IMR-90 (cell line): ENCODE data around the gene MSH2. TPM values are rescaled to one million over a fixed set of nuclear protein-coding genes. Genes with fewer than 3 reads are reported as not detected.

Experiments used
- ATAC-seq: fragments of 200-7000 bp; cut with Tn5 transposase; 2 replicates; pipeline ENCODE4 v1.9.1; 2020; ENCODE audit warnings: low read depth, mild to moderate bottlenecking, moderate library complexity
- BruUV-seq: library from RNA; stranded (reverse); fragments of 400-500 nt; replicated peaks from 2 replicates; lab custom pipeline; 2021; lab: Mats Ljungman, UMichigan
- CTCF ChIA-PET: fragments of 300-600 bp; formaldehyde crosslinking; extraction: SDS; loops from one replicate; lab custom pipeline; 2021; ENCODE audit warnings: antibody characterized with exemption; lab: Yijun Ruan, JAX
- POLR2A ChIA-PET: fragments of 300-600 bp; sonication (Branson Sonifier 250); formaldehyde crosslinking; loops from one replicate; lab custom pipeline; 2022; ENCODE audit warnings: antibody characterized with exemption; ENCODE audit not compliant: unreplicated experiment; lab: Charles Lee
- DNase-seq: peaks from one replicate; pipeline ENCODE4 v3.0.0; 2013
- H2AFZ ChIP-seq: replicated peaks from 2 replicates; pipeline ENCODE3; 2013; ENCODE audit warnings: low read length, mild to moderate bottlenecking; ENCODE audit not compliant: poor library complexity
- H2AK5ac ChIP-seq: 2 replicates; pipeline ENCODE4 v1.6.1; 2013; ENCODE audit warnings: low read depth, low read length, inconsistent platforms
- H2AK9ac ChIP-seq: replicated peaks from 2 replicates; pipeline ENCODE3; 2013; ENCODE audit warnings: mild to moderate bottlenecking, low read depth, low read length, moderate library complexity; ENCODE audit not compliant: poor library complexity
- H2BK120ac ChIP-seq: 2 replicates; pipeline ENCODE4 v1.6.1; 2013; ENCODE audit warnings: low read depth, low read length, inconsistent platforms
- H2BK15ac ChIP-seq: 3 replicates; pipeline ENCODE4 v1.6.1; 2013; ENCODE audit warnings: low read depth, low read length, inconsistent platforms
- H2BK20ac ChIP-seq: 2 replicates; pipeline ENCODE4 v1.6.1; 2013; ENCODE audit warnings: low read depth, mild to moderate bottlenecking, inconsistent platforms, low read length, moderate library complexity
- H2BK5ac ChIP-seq: 2 replicates; pipeline ENCODE4 v1.6.1; 2013; ENCODE audit warnings: mild to moderate bottlenecking, low read depth, low read length, inconsistent platforms; ENCODE audit not compliant: poor library complexity, severe bottlenecking
- H3K14ac ChIP-seq: replicated peaks from 2 replicates; pipeline ENCODE4 v1.6.1; 2013; ENCODE audit warnings: low read depth, low read length, inconsistent platforms
- H3K18ac ChIP-seq: 2 replicates; pipeline ENCODE4 v1.6.1; 2013; ENCODE audit warnings: low read depth, low read length, control low read depth
- H3K23ac ChIP-seq: 2 replicates; pipeline ENCODE4 v1.6.1; 2013; ENCODE audit warnings: low read depth, low read length, inconsistent platforms
- H3K27ac ChIP-seq: 2 replicates; pipeline ENCODE4 v1.5.1; 2013; ENCODE audit warnings: mild to moderate bottlenecking, control low read depth, low read length; ENCODE audit not compliant: insufficient read depth
- H3K27me3 ChIP-seq: 2 replicates; pipeline ENCODE4 v1.6.1; 2013; ENCODE audit warnings: low read length; ENCODE audit not compliant: control insufficient read depth, insufficient read depth
- H3K36me3 ChIP-seq: 2 replicates; pipeline ENCODE4 v1.6.1; 2013; ENCODE audit warnings: low read length, mixed read lengths; ENCODE audit not compliant: control insufficient read depth, insufficient read depth
- H3K4ac ChIP-seq: 2 replicates; pipeline ENCODE4 v1.6.1; 2013; ENCODE audit warnings: low read depth, low read length, inconsistent platforms
- H3K4me1 ChIP-seq: 2 replicates; pipeline ENCODE4 v1.6.1; 2013; ENCODE audit warnings: low read length, mixed read lengths; ENCODE audit not compliant: control insufficient read depth, insufficient read depth
- H3K4me2 ChIP-seq: 2 replicates; pipeline ENCODE4 v1.6.1; 2013; ENCODE audit warnings: low read depth, mild to moderate bottlenecking, control low read depth, low read length, moderate library complexity
- H3K4me3 ChIP-seq: 2 replicates; pipeline ENCODE4 v1.5.1; 2013; ENCODE audit warnings: low read depth, mild to moderate bottlenecking, control low read depth, low read length, moderate library complexity; ENCODE audit not compliant: insufficient read depth
- H3K56ac ChIP-seq: 2 replicates; pipeline ENCODE4 v1.6.1; 2013; ENCODE audit warnings: low read length, inconsistent platforms; ENCODE audit not compliant: insufficient read depth; ENCODE audit errors: extremely low read depth
- H3K79me1 ChIP-seq, 2 experiments: 2 replicates each; pipeline ENCODE4 v1.6.1; 2013; ENCODE audit warnings: low read length in 2 of 2, inconsistent platforms in 1 of 2, low read depth in 1 of 2
- H3K9ac ChIP-seq: 2 replicates; pipeline ENCODE4 v1.6.1; 2013; ENCODE audit warnings: low read depth, low read length, control low read depth
- H3K9me1 ChIP-seq: 2 replicates; pipeline ENCODE4 v1.6.1; 2013; ENCODE audit warnings: low read length, inconsistent platforms; ENCODE audit not compliant: insufficient read depth
- H3K9me3 ChIP-seq: 2 replicates; pipeline ENCODE4 v1.6.1; 2013; ENCODE audit warnings: low read length; ENCODE audit not compliant: control insufficient read depth, insufficient read depth
- H4K20me1 ChIP-seq: 2 replicates; pipeline ENCODE4 v1.6.1; 2013; ENCODE audit warnings: low read length, inconsistent platforms; ENCODE audit not compliant: insufficient read depth
- H4K5ac ChIP-seq: 2 replicates; pipeline ENCODE4 v1.6.1; 2013; ENCODE audit warnings: mild to moderate bottlenecking, low read depth, low read length, control low read depth
- H4K8ac ChIP-seq, 2 experiments: 2 replicates each; pipeline ENCODE4 v1.6.1; 2013; ENCODE audit warnings: low read depth in 2 of 2, low read length in 2 of 2, control low read depth in 1 of 2, inconsistent platforms in 1 of 2
- H4K91ac ChIP-seq: 2 replicates; pipeline ENCODE4 v1.6.1; 2013; ENCODE audit warnings: low read depth, low read length, inconsistent platforms; ENCODE audit not compliant: insufficient read depth
- BHLHE40 ChIP-seq: fragments of 150-350 bp; IDR thresholded peaks from 2 replicates; pipeline ENCODE4 v1.6.1; 2016; ENCODE audit warnings: mild to moderate bottlenecking, low read depth, low read length
- CEBPB ChIP-seq: IDR thresholded peaks from 2 replicates; pipeline ENCODE4 v1.6.1; 2012; ENCODE audit warnings: low read depth, low read length, improper control_type of control experiment
- CHD1 ChIP-seq: IDR thresholded peaks from 2 replicates; pipeline ENCODE4 v1.6.1; 2012; ENCODE audit warnings: low read depth, low read length, improper control_type of control experiment
- CTCF ChIP-seq: conservative IDR thresholded peaks from 2 replicates; pipeline ENCODE4 v1.5.1; 2012; ENCODE audit warnings: mild to moderate bottlenecking, low read depth, low read length, improper control_type of control experiment
- FOS ChIP-seq: fragments of 150-350 bp; IDR thresholded peaks from 2 replicates; pipeline ENCODE4 v1.6.1; 2016; ENCODE audit warnings: low read depth, low read length
- MAFK ChIP-seq: IDR thresholded peaks from 2 replicates; pipeline ENCODE4 v1.6.1; 2012; ENCODE audit warnings: low read depth, low read length, improper control_type of control experiment
- MAZ ChIP-seq: IDR thresholded peaks from 2 replicates; pipeline ENCODE4 v1.6.1; 2012; ENCODE audit warnings: low read depth, mild to moderate bottlenecking, low read length, improper control_type of control experiment, moderate library complexity, borderline replicate concordance
- MXI1 ChIP-seq: IDR thresholded peaks from 2 replicates; pipeline ENCODE4 v1.6.1; 2012; ENCODE audit warnings: low read depth, mild to moderate bottlenecking, low read length, moderate library complexity, borderline replicate concordance
- NFE2L2 ChIP-seq: fragments of 150-350 bp; IDR thresholded peaks from 2 replicates; pipeline ENCODE4 v1.6.1; 2016; ENCODE audit warnings: low read depth, mild to moderate bottlenecking, low read length
- POLR2A ChIP-seq: IDR thresholded peaks from 2 replicates; pipeline ENCODE4 v1.6.1; 2012; ENCODE audit warnings: mild to moderate bottlenecking, low read depth, low read length
- RAD21 ChIP-seq: IDR thresholded peaks from 2 replicates; pipeline ENCODE4 v1.6.1; 2012; ENCODE audit warnings: low read length, improper control_type of control experiment
- RCOR1 ChIP-seq: IDR thresholded peaks from 2 replicates; pipeline ENCODE4 v1.6.1; 2012; ENCODE audit warnings: mild to moderate bottlenecking, low read length, improper control_type of control experiment; ENCODE audit not compliant: insufficient replicate concordance
- RFX5 ChIP-seq: IDR thresholded peaks from 2 replicates; pipeline ENCODE4 v1.8.0; 2012; ENCODE audit warnings: low read depth, mild to moderate bottlenecking, low read length, moderate library complexity
- SMC3 ChIP-seq: fragments of 150-350 bp; IDR thresholded peaks from 2 replicates; pipeline ENCODE4 v1.6.1; 2016; ENCODE audit warnings: low read depth, mild to moderate bottlenecking, antibody characterized with exemption, low read length, moderate library complexity
- WGBS, 2 experiments: methylation state at CpG; one replicate each; pipeline versions ENCODE4 v1.1.5 to v1.1.7; 2013; ENCODE audit warnings: missing lambda C conversion rate in 2 of 2; ENCODE audit not compliant: insufficient read length in 1 of 2; ENCODE audit errors: extremely low coverage in 2 of 2; 5-methylcytosine and 5-hydroxymethylcytosine counted together
- dilution Hi-C: fragments of 300-500 bp; cut with HindIII; formaldehyde crosslinking; loops from one replicate; pipeline ENCODE4 v1.14.3; 2018; ENCODE audit warnings: low sequenced_read_pairs; ENCODE audit not compliant: unreplicated experiment
- in situ Hi-C: fragments of 300-500 bp; cut with MboI; formaldehyde crosslinking; loops from 3 replicates; pipeline ENCODE4 v1.14.3; 2019; ENCODE audit warnings: low sequenced_read_pairs, inconsistent platforms, mixed read lengths
- intact Hi-C: fragments of 100-400 bp; cut with micrococcal nuclease; formaldehyde crosslinking; loops from 2 replicates; pipeline ENCODE4 v1.10.0; 2022
- polyA plus RNA-seq, 3 experiments: library from polyadenylated mRNA; depleted of rRNA; stranded (reverse); fragments of >200 nt; gene quantifications; 2 replicates each; pipeline ENCODE4 v1.2.3, GENCODE V29; 2012; ENCODE audit warnings: low replicate concordance in 1 of 3
- total RNA-seq: library from RNA; depleted of rRNA; stranded (reverse); fragments of >200 nt; gene quantifications from 2 replicates; pipeline ENCODE4 v1.2.3, GENCODE V29; 2012
- TF ChIP-seq, protein P1 (sequence below): fragments of 150-350 bp; IDR thresholded peaks from 2 replicates; pipeline ENCODE4 v1.6.1; 2017; ENCODE audit warnings: mild to moderate bottlenecking, antibody characterized with exemption, low read length, low read depth
- TF ChIP-seq, protein P2 (sequence below): fragments of 150-350 bp; IDR thresholded peaks from 2 replicates; pipeline ENCODE4 v1.6.1; 2016; ENCODE audit warnings: low read depth, mild to moderate bottlenecking, low read length, moderate library complexity, borderline replicate concordance

MSH2 gene
- total and polyA plus RNA-seq, 2 of the 4 experiments (the other 2 are of a cell fraction), result 13.8 to 22.6 TPM

DNA sequence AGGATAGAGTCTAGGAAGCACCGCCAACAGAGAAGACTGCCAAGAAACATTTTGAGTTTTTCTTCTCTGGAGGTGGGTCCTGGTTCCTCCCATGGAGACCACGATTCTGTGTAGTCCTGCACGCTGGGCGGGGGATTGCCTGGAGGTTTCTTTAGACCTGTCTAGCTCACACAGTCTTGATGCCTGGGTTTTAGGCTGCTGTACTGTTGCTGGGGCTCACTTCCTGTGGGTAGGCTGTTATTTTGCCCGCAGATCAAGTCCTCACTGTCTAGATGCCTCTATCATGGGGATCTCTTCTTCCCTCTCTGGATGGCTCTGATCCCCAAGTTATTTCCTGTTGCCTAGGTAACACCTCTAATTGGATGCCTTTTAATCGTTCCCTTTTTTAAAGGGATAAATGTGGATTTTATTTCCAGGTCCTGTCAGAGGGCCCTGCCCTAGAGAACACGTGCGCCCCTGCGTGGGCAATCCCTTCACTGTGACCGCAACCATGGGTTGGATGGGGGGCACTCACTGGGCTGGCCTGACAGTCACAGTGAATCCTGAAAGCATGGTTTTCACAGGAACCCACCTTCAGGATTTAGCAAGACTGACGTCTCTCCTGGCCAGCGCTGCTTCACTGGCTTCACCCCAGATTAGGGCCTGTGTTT lies 115.7 kb downstream of the MSH2 start:
- Histone ChIP-seq H2AK9ac (no peak overlapping the region), H4K20me1 (no peaks in the 10 kb centered on the region), H2BK15ac (no peak overlapping the region), H3K9me3 (no peaks in the 10 kb centered on the region), H3K4me3 (no peak overlapping the region), H2AFZ (no peak overlapping the region), H4K91ac (no peak overlapping the region), H3K4ac (no peak overlapping the region), H3K27ac (no peak overlapping the region), H2AK5ac (no peak overlapping the region), H4K5ac (no peak overlapping the region), H3K79me1 (no peaks in the 10 kb centered on the region), H3K4me1 (peaks cover 2% of the 10 kb centered on the region; the same call in 1 of the 2 replicates), H3K9ac (no peak overlapping the region), H2BK120ac (no peak overlapping the region), H3K9me1 (no peaks in the 10 kb centered on the region), H2BK20ac (no peak overlapping the region), H3K27me3 (peaks cover 15% of the 10 kb centered on the region), H3K18ac (no peak overlapping the region), H3K4me2 (no peak overlapping the region), H3K23ac (no peak overlapping the region), H3K14ac (no peak overlapping the region), H3K56ac (no peak overlapping the region), H4K8ac (no peak overlapping the region), H2BK5ac (no peak overlapping the region), H3K36me3 (no peaks in the 10 kb centered on the region)
- CTCF ChIA-PET, result no interaction called here
- POLR2A ChIA-PET, result no interaction called here
- WGBS, 2 experiments, result 95% methylated on average over 4 of the region's 12 CpGs; no CpG with 5 or more reads in 1 of the 2 experiments
- in situ Hi-C loops, result no loop called here
- ATAC-seq (no peak), DNase-seq (no peak)
- intact Hi-C loops, result no loop called here
- TF ChIP-seq RFX5 (no peak), RAD21 (no peak), SMC3 (no peak), CTCF (no peak), POLR2A (no peak), CHD1 (no peak), MAFK (no peak), RCOR1 (no peak), CEBPB (no peak), BHLHE40 (no peak), FOS (no peak), NFE2L2 (no peak), MXI1 (no peak), MAZ (no peak)
- TF ChIP-seq, protein P1, sequence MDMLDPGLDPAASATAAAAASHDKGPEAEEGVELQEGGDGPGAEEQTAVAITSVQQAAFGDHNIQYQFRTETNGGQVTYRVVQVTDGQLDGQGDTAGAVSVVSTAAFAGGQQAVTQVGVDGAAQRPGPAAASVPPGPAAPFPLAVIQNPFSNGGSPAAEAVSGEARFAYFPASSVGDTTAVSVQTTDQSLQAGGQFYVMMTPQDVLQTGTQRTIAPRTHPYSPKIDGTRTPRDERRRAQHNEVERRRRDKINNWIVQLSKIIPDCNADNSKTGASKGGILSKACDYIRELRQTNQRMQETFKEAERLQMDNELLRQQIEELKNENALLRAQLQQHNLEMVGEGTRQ, result no peak
- TF ChIP-seq, protein P2, sequence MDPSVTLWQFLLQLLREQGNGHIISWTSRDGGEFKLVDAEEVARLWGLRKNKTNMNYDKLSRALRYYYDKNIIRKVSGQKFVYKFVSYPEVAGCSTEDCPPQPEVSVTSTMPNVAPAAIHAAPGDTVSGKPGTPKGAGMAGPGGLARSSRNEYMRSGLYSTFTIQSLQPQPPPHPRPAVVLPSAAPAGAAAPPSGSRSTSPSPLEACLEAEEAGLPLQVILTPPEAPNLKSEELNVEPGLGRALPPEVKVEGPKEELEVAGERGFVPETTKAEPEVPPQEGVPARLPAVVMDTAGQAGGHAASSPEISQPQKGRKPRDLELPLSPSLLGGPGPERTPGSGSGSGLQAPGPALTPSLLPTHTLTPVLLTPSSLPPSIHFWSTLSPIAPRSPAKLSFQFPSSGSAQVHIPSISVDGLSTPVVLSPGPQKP, result no peak
- dilution Hi-C loops, result no loop called here
- BruUV-seq, result no TSS peak
